Measurements from ENCODE around the gene SEZ6L2.

Gene SEZ6L2

DNA sequence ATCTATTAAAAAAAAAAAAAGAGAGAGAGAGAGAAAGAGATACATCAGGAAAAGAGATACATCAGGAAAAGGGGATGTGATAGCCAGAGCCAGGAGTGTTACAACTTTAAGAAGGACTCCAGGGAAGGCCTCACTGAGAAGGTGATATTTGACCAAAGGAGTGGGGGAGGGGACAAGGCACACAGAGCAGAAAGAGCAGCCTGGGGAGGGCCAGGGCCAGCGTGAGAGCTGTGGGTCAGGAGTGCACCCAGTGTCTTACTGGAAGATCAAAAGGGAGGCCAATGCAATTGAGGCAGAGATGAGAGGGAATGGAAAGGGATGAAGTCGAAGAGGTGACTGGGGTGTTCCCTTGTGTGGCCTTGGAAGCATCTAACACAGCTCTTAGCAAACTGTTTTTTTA lies 8.6 kb upstream of the SEZ6L2 start:
- ChIA-PET POLR2A (interaction anchor here (2.7 kb wide), 1 partner anchor 8 kb away, joined by 13 read pairs; the partner anchor contains the start of genes ASPHD1 and SEZ6L2), CTCF (interaction anchor here (0.6 kb wide), 1 partner anchor 50 kb away, joined by 4 read pairs; no protein-coding TSS in a partner anchor)
- peak; percentile 5 for DNase-seq (ENCODE audit: extremely low spot score)
- TF ChIP-seq LEF1 (IDR thresholded peaks at IDR 0.05; ENCODE audit: borderline replicate concordance) (no peak), TARDBP (IDR thresholded peaks at IDR 0.05) (no peak), FOXM1 (IDR thresholded peaks at IDR 0.05; ENCODE audit: borderline replicate concordance) (no peak), ARNT (IDR thresholded peaks at IDR 0.05) (no peak), FOXA1 (IDR thresholded peaks at IDR 0.05) (no peak), BHLHE40 (IDR thresholded peaks at IDR 0.05; ENCODE audit: borderline replicate concordance) (no peak), SP1 (IDR thresholded peaks at IDR 0.05) (no peak), L3MBTL2 (conservative IDR thresholded peaks at IDR 0.05) (no peak), SUZ12 (IDR thresholded peaks at IDR 0.05) (no peak), ELF4 (IDR thresholded peaks at IDR 0.05) (no peak), HDGF (IDR thresholded peaks at IDR 0.05; ENCODE audit: borderline replicate concordance) (no peak), CTBP1 (IDR thresholded peaks at IDR 0.05; ENCODE audit: borderline replicate concordance) (no peak), FOXK2 (IDR thresholded peaks at IDR 0.05) (no peak), NFRKB (IDR thresholded peaks at IDR 0.05) (no peak), ZNF384 (IDR thresholded peaks at IDR 0.05) (no peak)
- TF ChIP-seq, protein P1, sequence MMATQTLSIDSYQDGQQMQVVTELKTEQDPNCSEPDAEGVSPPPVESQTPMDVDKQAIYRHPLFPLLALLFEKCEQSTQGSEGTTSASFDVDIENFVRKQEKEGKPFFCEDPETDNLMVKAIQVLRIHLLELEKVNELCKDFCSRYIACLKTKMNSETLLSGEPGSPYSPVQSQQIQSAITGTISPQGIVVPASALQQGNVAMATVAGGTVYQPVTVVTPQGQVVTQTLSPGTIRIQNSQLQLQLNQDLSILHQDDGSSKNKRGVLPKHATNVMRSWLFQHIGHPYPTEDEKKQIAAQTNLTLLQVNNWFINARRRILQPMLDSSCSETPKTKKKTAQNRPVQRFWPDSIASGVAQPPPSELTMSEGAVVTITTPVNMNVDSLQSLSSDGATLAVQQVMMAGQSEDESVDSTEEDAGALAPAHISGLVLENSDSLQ (IDR thresholded peaks at IDR 0.05) = no peak

DNA sequence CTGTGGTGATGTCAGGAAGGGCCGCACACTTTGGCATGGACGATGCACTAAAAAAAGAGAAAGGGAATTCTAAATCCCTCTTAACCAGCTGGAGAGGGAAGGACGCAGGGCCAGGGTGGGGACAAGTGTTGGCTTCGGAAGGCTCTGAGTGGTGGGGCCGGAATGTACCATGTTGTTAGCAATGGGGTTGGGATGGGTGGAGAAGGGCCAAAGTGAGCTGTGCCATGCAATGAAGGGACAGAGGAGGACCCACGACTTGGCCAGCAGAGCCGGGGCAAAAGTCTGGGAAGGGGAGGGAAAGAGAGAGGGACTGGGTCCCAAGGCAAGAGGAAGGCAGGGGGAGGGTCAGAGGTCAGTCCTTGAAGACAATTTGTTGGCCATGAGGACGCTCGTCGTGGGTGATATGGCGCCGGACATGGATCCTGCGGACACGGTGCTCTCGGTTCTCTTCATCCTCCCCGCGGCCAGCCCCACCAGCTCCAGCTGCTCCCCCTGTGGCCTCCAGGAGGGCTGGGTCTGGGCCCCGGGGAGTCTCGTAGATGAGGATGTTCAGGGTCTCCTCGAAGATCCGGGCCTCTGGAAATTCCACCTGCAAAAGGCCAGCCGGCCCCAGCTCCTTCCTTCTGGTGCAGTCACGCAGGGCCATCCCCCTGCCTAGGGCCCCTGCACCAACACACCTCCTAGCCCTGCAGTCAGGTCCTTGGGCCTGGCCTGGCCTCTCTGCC lies 7.3 kb upstream of the SEZ6L2 start:
- POLR2A ChIA-PET = interaction anchor here (0.8 to 1.4 kb wide), 4 partner anchors 19 to 90 kb away, joined by 3 to 5 read pairs (median 4); partner anchors contain the start of genes CDIPT, KCTD13 and PAGR1
- CTCF ChIA-PET = interaction anchor here (0.6 to 1.0 kb wide), 2 partner anchors 58 to 107 kb away, joined by 4 to 5 read pairs; no protein-coding TSS in a partner anchor
- no peak for DNase-seq (ENCODE audit: extremely low spot score)
- TF ChIP-seq FOXA1 (IDR thresholded peaks at IDR 0.05) = no peak
- TF ChIP-seq HDGF (IDR thresholded peaks at IDR 0.05; ENCODE audit: borderline replicate concordance) = no peak
- no peak for TF ChIP-seq SP1 (IDR thresholded peaks at IDR 0.05)
- TF ChIP-seq FOXK2 (IDR thresholded peaks at IDR 0.05) = no peak
- TF ChIP-seq ELF4 (IDR thresholded peaks at IDR 0.05) = no peak
- TF ChIP-seq TARDBP (IDR thresholded peaks at IDR 0.05) = no peak
- no peak for TF ChIP-seq NFRKB (IDR thresholded peaks at IDR 0.05)
- TF ChIP-seq, protein P1 (IDR thresholded peaks at IDR 0.05) = no peak
- TF ChIP-seq ARNT (IDR thresholded peaks at IDR 0.05) = no peak
- no peak for TF ChIP-seq BHLHE40 (IDR thresholded peaks at IDR 0.05; ENCODE audit: borderline replicate concordance)
- no peak for TF ChIP-seq LEF1 (IDR thresholded peaks at IDR 0.05; ENCODE audit: borderline replicate concordance)
- no peak for TF ChIP-seq L3MBTL2 (conservative IDR thresholded peaks at IDR 0.05)
- no peak for TF ChIP-seq FOXM1 (IDR thresholded peaks at IDR 0.05; ENCODE audit: borderline replicate concordance)
- TF ChIP-seq CTBP1 (IDR thresholded peaks at IDR 0.05; ENCODE audit: borderline replicate concordance) = no peak
- no peak for TF ChIP-seq SUZ12 (IDR thresholded peaks at IDR 0.05)

DNA sequence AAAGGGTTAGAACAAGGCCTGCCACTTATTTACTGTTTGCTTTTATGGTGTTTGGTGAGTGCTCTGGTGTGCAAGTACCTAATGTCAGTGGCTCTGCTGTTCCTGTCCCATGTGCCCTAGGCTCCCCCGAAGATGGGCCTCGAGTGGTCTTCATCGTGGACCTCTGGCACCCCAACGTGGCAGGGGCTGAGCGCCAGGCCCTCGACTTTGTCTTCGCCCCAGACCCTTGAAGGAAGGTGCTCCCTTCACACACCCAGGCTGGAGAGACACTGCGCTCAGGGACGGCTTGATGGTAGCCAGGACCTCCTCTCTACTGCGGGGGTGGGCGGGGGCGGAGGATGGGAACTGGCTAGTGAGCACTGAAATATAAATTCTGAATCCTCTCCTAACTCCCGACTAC lies 6.3 kb upstream of the SEZ6L2 start:
- no peak for TF ChIP-seq HDGF (IDR thresholded peaks at IDR 0.05; ENCODE audit: borderline replicate concordance)
- no peak for TF ChIP-seq ELF4 (IDR thresholded peaks at IDR 0.05)
- TF ChIP-seq FOXA1 (IDR thresholded peaks at IDR 0.05) = no peak
- TF ChIP-seq TARDBP (IDR thresholded peaks at IDR 0.05) = no peak
- TF ChIP-seq ZNF384 (IDR thresholded peaks at IDR 0.05) = no peak
- no peak for TF ChIP-seq ARNT (IDR thresholded peaks at IDR 0.05)
- no peak for TF ChIP-seq FOXK2 (IDR thresholded peaks at IDR 0.05)
- no peak for TF ChIP-seq CTBP1 (IDR thresholded peaks at IDR 0.05; ENCODE audit: borderline replicate concordance)
- CTCF ChIA-PET = no interaction called here
- POLR2A ChIA-PET = no interaction called here
- no peak for DNase-seq (ENCODE audit: extremely low spot score)

DNA sequence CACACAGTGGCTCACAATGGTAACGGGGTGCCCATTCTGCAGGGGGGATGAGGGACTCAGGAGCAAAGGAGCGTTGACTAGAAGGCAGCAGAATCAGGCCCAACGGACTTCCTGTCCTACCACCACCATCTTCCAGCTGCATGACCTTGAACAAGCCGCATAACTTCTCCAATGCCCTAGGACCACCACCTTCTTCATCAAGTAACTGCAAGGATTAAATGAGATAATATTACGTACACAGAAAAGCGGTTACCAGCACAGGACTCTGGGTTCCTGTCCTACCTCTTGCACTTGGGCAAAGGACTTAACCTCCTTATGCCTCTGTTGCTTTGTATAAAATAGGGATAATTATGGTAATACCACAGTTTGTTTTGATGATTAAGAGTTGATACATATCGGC lies 5.6 kb upstream of the SEZ6L2 start:
- TF ChIP-seq FOXA1 (IDR thresholded peaks at IDR 0.05) (no peak), SUZ12 (IDR thresholded peaks at IDR 0.05) (no peak), SP1 (IDR thresholded peaks at IDR 0.05) (no peak), HDGF (IDR thresholded peaks at IDR 0.05; ENCODE audit: borderline replicate concordance) (no peak), LEF1 (IDR thresholded peaks at IDR 0.05; ENCODE audit: borderline replicate concordance) (no peak), ELF4 (IDR thresholded peaks at IDR 0.05) (no peak), L3MBTL2 (conservative IDR thresholded peaks at IDR 0.05) (no peak), TARDBP (IDR thresholded peaks at IDR 0.05) (no peak), FOXK2 (IDR thresholded peaks at IDR 0.05) (no peak), CTBP1 (IDR thresholded peaks at IDR 0.05; ENCODE audit: borderline replicate concordance) (no peak), ZNF384 (IDR thresholded peaks at IDR 0.05) (no peak), BHLHE40 (IDR thresholded peaks at IDR 0.05; ENCODE audit: borderline replicate concordance) (no peak)
- TF ChIP-seq, protein P1 (IDR thresholded peaks at IDR 0.05) = no peak
- ChIA-PET CTCF (no interaction called here), POLR2A (no interaction called here)
- no peak for DNase-seq (ENCODE audit: extremely low spot score)

DNA sequence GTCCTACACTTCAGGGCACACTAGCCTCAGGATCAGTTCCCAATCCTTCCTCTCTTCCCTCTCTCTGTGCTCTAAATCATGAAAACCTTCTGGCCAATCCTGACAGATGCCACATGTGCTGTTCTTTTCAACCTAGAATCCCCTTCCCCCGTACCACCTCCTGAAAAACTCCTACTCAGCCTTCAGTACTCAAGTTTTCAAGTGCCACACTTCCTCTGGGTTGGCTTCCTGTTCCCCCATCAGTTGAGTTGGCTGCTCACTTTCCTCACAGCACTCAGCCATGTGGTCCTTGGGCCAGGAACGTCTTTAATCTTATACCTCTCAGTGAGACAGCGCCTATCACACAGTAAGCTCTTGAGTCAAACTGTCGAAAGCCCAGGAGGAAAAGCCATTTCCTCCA lies 4.2 kb upstream of the SEZ6L2 start:
- POLR2A ChIA-PET = interaction anchor here (1.1 kb wide), 1 partner anchor 22 kb away, joined by 3 read pairs; the partner anchor contains the start of gene KCTD13
- DNase-seq (ENCODE audit: extremely low spot score) = no peak
- CTCF ChIA-PET = interaction anchor here (0.5 kb wide), 1 partner anchor 54 kb away, joined by 4 read pairs; no protein-coding TSS in a partner anchor
- TF ChIP-seq ZNF384 (IDR thresholded peaks at IDR 0.05) = no peak
- no peak for TF ChIP-seq FOXK2 (IDR thresholded peaks at IDR 0.05)
- no peak for TF ChIP-seq L3MBTL2 (conservative IDR thresholded peaks at IDR 0.05)
- TF ChIP-seq ELF4 (IDR thresholded peaks at IDR 0.05) = no peak
- no peak for TF ChIP-seq SP1 (IDR thresholded peaks at IDR 0.05)
- no peak for TF ChIP-seq HDGF (IDR thresholded peaks at IDR 0.05; ENCODE audit: borderline replicate concordance)
- TF ChIP-seq LEF1 (IDR thresholded peaks at IDR 0.05; ENCODE audit: borderline replicate concordance) = no peak
- no peak for TF ChIP-seq BHLHE40 (IDR thresholded peaks at IDR 0.05; ENCODE audit: borderline replicate concordance)
- no peak for TF ChIP-seq NFRKB (IDR thresholded peaks at IDR 0.05)
- no peak for TF ChIP-seq TARDBP (IDR thresholded peaks at IDR 0.05)
- TF ChIP-seq, protein P1 (IDR thresholded peaks at IDR 0.05) = no peak
- TF ChIP-seq CTBP1 (IDR thresholded peaks at IDR 0.05; ENCODE audit: borderline replicate concordance) = no peak
- TF ChIP-seq FOXM1 (IDR thresholded peaks at IDR 0.05; ENCODE audit: borderline replicate concordance) = no peak
- TF ChIP-seq SUZ12 (IDR thresholded peaks at IDR 0.05) = no peak
- TF ChIP-seq ARNT (IDR thresholded peaks at IDR 0.05) = no peak
- TF ChIP-seq FOXA1 (IDR thresholded peaks at IDR 0.05) = no peak
